Tibial nerve (tissue), 4 donors: Measurements from ENCODE around the gene THSD4.

Experiments
- CTCF ChIP-seq, 5 experiments: fragments of 200-600 bp in 3 of 5; fragments of 450-650 bp in 2 of 5; sonication (generic) in 3 of 5; IDR thresholded peaks; one replicate each; pipeline ENCODE4 v1.5.1; 2016 to 2019; ENCODE audit warnings: antibody characterized with exemption in 5 of 5, mild to moderate bottlenecking in 3 of 5, moderate library complexity in 2 of 5
- EP300 ChIP-seq, 2 donors: sonication (generic); formaldehyde crosslinking; IDR thresholded peaks; one replicate each; pipeline ENCODE4 v1.6.1; 2017; ENCODE audit warnings: antibody characterized with exemption in 2 of 2, mild to moderate bottlenecking in 1 of 2
- POLR2A ChIP-seq, 2 donors: fragments of 450-650 bp; IDR thresholded peaks; one replicate each; pipeline ENCODE4 v1.6.1; 2017; ENCODE audit warnings: antibody characterized with exemption in 2 of 2, mild to moderate bottlenecking in 2 of 2, moderate library complexity in 2 of 2

GRCh38 chr15:71149646-71150557 lies 34.6 kb downstream of the THSD4 start:
- no peak for TF ChIP-seq CTCF (IDR thresholded peaks at IDR 0.05)
- no peak for TF ChIP-seq POLR2A (IDR thresholded peaks at IDR 0.05)
- TF ChIP-seq EP300 (IDR thresholded peaks at IDR 0.05), result no peak
